HG03175 (cell line): Measurements from ENCODE around the gene CAMK2A.

ENCODE experiments used
- ATAC-seq: cut with Tn5 transposase; IDR thresholded peaks from one replicate; pipeline ENCODE4 v1.9.1; 2021; ENCODE audit warnings: mild to moderate bottlenecking, moderate library complexity; ENCODE audit not compliant: unreplicated experiment

CAMK2A gene

GRCh38 chr5:150316320-150316719 is 26.7 kb upstream of the CAMK2A start:
- ATAC-seq, result no peak

DNA sequence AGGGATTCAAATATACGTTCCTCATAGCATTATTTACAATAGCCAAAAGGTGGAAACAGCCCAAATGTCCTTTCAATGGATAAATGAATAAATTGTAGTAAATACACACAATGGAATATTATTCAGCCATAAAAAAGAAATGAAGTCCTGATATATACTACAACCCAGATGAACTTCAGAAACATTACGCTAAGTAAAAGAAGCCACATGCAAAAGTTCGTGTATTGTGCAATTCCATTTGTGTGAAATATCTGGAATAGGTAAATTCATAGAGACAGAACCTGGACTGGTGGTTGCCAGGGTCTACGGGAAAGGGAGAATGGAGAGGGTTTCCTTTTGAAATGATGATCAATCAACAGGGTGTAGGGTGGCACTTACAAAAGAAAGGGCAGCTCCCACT is 25.7 kb upstream of the CAMK2A start:
- ATAC-seq, result no peak

- ATAC-seq, result no peak
Measured at GRCh38 chr5:150313921-150314716, 24.5 kb upstream of the CAMK2A start.

DNA sequence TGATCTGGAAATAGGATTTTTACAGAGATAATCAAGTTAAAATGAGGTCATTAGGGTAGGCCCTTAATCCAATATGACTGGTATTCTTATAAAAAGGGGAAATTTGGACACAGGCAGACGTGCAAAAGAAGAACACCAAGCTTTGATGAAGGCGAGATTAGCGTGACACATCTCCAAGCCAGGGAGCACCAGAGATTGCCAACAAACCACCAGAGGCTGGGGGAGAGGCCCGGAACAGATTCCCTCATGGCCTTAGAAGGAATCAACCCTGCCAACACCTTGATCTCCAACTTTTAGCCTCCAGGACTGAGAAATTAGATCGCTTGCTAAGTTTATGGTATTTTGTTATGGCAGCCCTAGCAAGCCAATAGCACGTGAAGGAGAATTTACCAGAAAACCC is 23.9 kb upstream of the CAMK2A start:
- no peak for ATAC-seq

DNA sequence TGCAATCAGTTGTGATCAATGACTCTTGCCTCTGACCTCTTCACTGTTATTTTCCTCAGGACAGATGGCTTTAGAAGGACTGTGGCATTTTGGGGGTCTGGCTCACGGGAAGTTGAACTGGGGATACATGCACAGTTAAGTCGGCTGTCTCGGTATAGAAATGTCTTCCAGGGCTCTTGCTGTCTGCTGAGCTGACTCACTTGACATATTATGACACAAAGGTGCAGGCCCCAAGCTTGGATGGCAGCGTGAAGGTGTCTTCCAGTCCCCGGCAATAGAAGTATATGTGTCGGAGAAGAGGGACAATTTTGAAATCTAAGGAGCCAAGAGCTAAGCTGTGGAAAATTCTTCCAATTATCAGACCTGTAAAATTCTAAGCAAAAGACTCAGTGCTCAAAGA is 22.9 kb upstream of the CAMK2A start:
- ATAC-seq, result no peak

GRCh38 chr5:150311015-150311692 is 21.6 kb upstream of the CAMK2A start:
- no peak for ATAC-seq

DNA sequence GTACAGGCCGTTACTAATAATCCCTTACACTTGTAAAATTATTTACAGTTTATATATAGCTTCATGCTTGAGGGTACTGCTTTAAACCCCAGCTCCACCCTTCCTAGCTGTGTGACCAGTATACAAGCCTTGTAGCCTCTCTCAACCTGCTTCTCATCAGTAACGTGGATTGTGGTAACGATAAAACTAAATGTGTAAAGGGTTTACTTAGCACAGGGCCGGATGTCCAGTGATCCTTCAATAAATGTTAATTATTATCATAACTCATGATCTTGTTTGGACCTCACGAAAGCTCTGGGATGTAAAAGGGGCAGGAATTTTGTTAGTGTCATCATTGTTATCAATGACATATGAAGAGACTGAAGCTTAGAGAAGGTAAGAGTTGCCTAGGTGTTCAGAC is 20.7 kb upstream of the CAMK2A start:
- no peak for ATAC-seq

GRCh38 chr5:150309886-150310239 is 20.3 kb upstream of the CAMK2A start:
- ATAC-seq, result no peak

- no peak for ATAC-seq
Measured at GRCh38 chr5:150309101-150309885, 19.7 kb upstream of the CAMK2A start.

- ATAC-seq, result no peak
Measured at GRCh38 chr5:150307617-150308426, 18.2 kb upstream of the CAMK2A start.

GRCh38 chr5:150306775-150307174 is 17.2 kb upstream of the CAMK2A start:
- no peak for ATAC-seq

GRCh38 chr5:150305557-150305956 is 16.0 kb upstream of the CAMK2A start:
- no peak for ATAC-seq

- ATAC-seq, result no peak
Measured at GRCh38 chr5:150305095-150305494, 15.5 kb upstream of the CAMK2A start.

DNA sequence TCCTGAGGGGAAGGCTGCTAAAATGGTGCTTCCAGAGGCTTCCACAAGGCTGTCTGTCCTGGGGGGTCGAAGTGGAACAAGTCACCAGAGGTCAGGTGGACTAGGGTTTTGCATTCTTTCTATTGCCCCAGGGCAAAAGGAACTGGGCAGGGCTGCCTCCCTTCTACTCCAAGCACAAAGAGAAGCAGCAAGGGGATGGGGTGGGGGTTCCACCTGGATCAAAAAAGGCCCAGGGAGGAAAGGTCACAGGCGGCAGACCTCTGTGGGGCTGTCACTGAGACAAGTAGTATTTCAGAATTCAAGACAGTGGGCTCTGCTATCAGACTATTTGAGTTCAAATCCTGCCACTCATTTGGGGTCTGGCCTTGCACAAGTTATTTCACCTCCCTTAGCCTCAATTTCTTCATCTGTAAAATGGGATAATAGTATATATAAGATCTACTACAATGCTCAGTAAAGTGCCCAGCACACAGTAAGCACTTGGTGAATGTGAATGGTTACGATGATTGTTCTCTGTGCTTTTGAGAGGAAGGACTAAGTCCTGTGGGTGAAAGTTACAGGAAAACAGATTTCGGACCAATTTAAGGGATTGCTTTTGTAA is 15.0 kb upstream of the CAMK2A start:
- no peak for ATAC-seq

DNA sequence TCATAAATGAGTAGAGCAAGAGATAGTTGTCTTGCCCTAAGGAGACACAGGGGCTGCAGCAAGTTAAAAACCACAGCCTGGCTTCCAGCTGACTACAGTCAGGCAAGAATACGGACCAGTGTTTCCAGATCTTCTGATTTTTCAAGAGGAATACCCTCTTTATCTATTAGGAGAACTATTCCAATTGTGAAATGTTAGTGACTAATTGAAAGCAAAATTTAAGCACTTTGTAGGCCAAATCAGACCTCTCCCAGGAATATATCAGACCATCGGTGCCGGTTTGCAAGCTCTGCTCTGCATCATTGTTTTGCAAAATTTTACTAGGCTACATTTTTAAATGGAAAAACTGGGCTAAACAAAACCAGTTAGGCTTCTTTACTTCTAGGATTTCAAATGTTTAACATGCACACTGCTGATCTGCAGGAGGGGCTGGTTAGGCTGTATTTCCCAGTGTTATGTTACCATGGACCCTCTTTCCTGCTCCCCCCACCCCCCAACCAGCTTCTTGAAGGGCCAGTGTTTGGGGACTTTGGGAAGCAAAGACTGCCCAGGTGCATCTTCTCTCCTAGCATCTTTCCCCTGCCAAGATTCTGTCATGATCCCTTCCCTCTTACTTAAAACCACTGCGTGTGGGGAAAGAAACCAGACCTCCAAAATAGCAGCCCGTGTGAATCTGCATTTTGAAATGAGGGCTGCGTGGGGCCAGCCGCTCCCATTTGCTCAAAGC is 14.2 kb upstream of the CAMK2A start:
- no peak for ATAC-seq

- no peak for ATAC-seq
Measured at GRCh38 chr5:150303070-150303615, 13.6 kb upstream of the CAMK2A start.

- no peak for ATAC-seq
Measured at GRCh38 chr5:150302301-150303069, 12.9 kb upstream of the CAMK2A start, which contains the start of gene ARSI. Gene ARSI (minus strand): TSS chr5:150302905. CDS start chr5:150302373, 532 bp downstream.

- ATAC-seq, result no peak
Measured at GRCh38 chr5:150301901-150302300, 12.3 kb upstream of the CAMK2A start.

DNA sequence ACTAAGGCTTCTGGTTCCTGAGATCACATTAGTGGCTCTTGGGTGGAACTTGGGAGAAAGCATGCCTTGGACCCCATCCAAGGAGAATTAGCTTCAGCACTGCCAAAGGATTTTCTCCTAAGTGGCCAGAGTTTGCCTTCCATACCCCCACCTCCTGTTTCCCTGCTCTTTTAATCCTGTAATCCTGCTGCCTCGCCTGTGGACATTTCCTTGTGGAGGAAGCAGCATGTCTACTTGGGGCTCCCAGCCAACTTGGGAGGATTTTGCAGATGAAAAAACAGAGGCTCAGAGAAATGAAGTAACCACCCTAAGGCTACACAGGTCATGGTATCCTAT is 11.6 kb upstream of the CAMK2A start:
- ATAC-seq, result no peak
